Psoas muscle (tissue), 8 donors: ENCODE data around the gene IQCM. TPM values are rescaled to one million over a fixed set of nuclear protein-coding genes. Genes with fewer than 3 reads are reported as not detected.

Experiments used
- ATAC-seq, 4 donors: fragments of 200-7000 bp; cut with Tn5 transposase; one replicate each; pipeline ENCODE4 v1.9.1; 2020; ENCODE audit warnings: moderate library complexity in 3 of 4, mild to moderate bottlenecking in 2 of 4
- DNase-seq, 2 donors: peaks; one replicate each; pipeline ENCODE4 v3.0.0-alpha.2; 2020
- H3K27ac ChIP-seq: fragments of 200-600 bp; one replicate; pipeline ENCODE4 v1.8.0; 2022
- H3K27me3 ChIP-seq, 3 donors: fragments of 200-600 bp in 1 of 3; one replicate each; pipeline versions ENCODE4 v1.6.1 to v1.8.0; 2013 to 2022; ENCODE audit warnings: low read length in 2 of 3, mild to moderate bottlenecking in 2 of 3, moderate library complexity in 1 of 3; ENCODE audit not compliant: insufficient read depth in 3 of 3
- H3K36me3 ChIP-seq, 2 donors: fragments of 200-600 bp in 1 of 2; one replicate each; pipeline versions ENCODE4 v1.6.1 to v1.8.0; 2013 to 2022; ENCODE audit warnings: low read depth in 1 of 2, mild to moderate bottlenecking in 1 of 2, moderate library complexity in 1 of 2; ENCODE audit not compliant: insufficient read depth in 1 of 2
- H3K4me1 ChIP-seq: fragments of 200-600 bp; one replicate; pipeline ENCODE4 v1.8.0; 2022
- H3K4me3 ChIP-seq: fragments of 200-600 bp; one replicate; pipeline ENCODE4 v1.8.0; 2022; ENCODE audit warnings: mild to moderate bottlenecking
- H3K9me3 ChIP-seq: fragments of 200-600 bp; one replicate; pipeline ENCODE4 v1.8.0; 2022
- CTCF ChIP-seq: fragments of 200-600 bp; IDR thresholded peaks from one replicate; pipeline ENCODE4 v1.8.0; 2022; ENCODE audit warnings: antibody characterized with exemption
- WGBS, 3 donors: extraction: QIAGEN DNeasy Blood & Tissue Kit; methylation state at CpG; one replicate each; pipeline versions ENCODE4 v1.1.6 to v1.1.7; 2013; 5-methylcytosine and 5-hydroxymethylcytosine counted together
- intact Hi-C, 2 donors: fragments of 100-400 bp; cut with DNase I; formaldehyde crosslinking; loops; one replicate each; pipeline versions ENCODE4 v1.11.0 to v1.14.2; 2022
- long read RNA-seq, 2 donors: library from polyadenylated mRNA; unstranded; transcript quantifications; one replicate each; pipeline ENCODE4 v2.0.0, GENCODE V29; 2021
- polyA plus RNA-seq, 3 donors: library from polyadenylated mRNA; stranded (reverse); fragments of 200-250 nt; gene quantifications; one replicate each; pipeline ENCODE4 v1.2.3, GENCODE V29; 2013
- total RNA-seq, 4 donors: library from RNA; stranded (reverse); fragmentation: NEBNext Ultra II Directional in 2 of 4; extraction: Animal tissue kit (Norgen Biotek cat#: 25700) in 2 of 4; gene quantifications; one replicate each; pipeline versions ENCODE4 v1.2.1 to v1.2.4, GENCODE V29; 2021 to 2023
- donor health status: healthy with polysubstance abuse.
- donor health status: DM: no; HTN: no; CAD: no; lungs with moderate emphysema.
- donor health status: Bipolar disorder and iron deficiency.
- donor health status: healthy.
- donor health status: DM: yes; HTN: yes; CAD: no.
- donor health status: DM: no; HTN: no; CAD: no.
- donor health status: DM: no; HTN: no; CAD: no.
- donor health status: DM: yes; HTN: yes; CAD: no.

Gene IQCM
- total RNA-seq (1 to 10 TPM in 1 of 4 donors, not detected in 3; 1.1 TPM), polyA plus RNA-seq (not detected)
- long read RNA-seq, donor 1 = 0 reads
- long read RNA-seq, donor 2 = 0 reads

- ATAC-seq (no peak), DNase-seq (no peak)
- 63 to 93% (median 69%) methylated on average over 1 of the region's 1 CpG for WGBS, 3 donors
Observed at GRCh38 chr4:149815743-149816142, at the start of gene IQCM. IQCM (minus strand) TSS chr4:149815843; CDS start chr4:149742691, 73,152 bp downstream.

GRCh38 chr4:149857446-149857845, 41.8 kb upstream of the IQCM start:
- WGBS, 3 donors = 89 to 92% (median 91%) methylated on average over 3 of the region's 3 CpGs
- no peak overlapping the region for H3K4me3 ChIP-seq
- intact Hi-C loops = no loop called here
- no peaks in the 10 kb centered on the region for H3K4me1 ChIP-seq
- H3K27ac ChIP-seq = no peak overlapping the region
- H3K9me3 ChIP-seq = no peaks in the 10 kb centered on the region
- ATAC-seq = no peak
- no peak for TF ChIP-seq CTCF
- DNase-seq = no peak
- no peaks in the 10 kb centered on the region for H3K27me3 ChIP-seq
- no peaks in the 10 kb centered on the region for H3K36me3 ChIP-seq

More at GRCh38 chr4:149815743-149816142, at the start of gene IQCM:
- no peaks in the 10 kb centered on the region for H3K36me3 ChIP-seq
- H3K27ac ChIP-seq = no peak within 1 kb of the TSS
- TF ChIP-seq CTCF = no peak
- H3K9me3 ChIP-seq = no peaks in the 10 kb centered on the region
- no peak within 1 kb of the TSS for H3K4me3 ChIP-seq
- H3K4me1 ChIP-seq = no peaks in the 10 kb centered on the region
- no peaks in the 10 kb centered on the region for H3K27me3 ChIP-seq
- intact Hi-C loops = no loop called here

- intact Hi-C loops = no loop called here
- ATAC-seq (no peak), DNase-seq (no peak)
- Histone ChIP-seq H3K4me1 (no peaks in the 10 kb centered on the region), H3K27me3 (no peaks in the 10 kb centered on the region), H3K4me3 (no peak overlapping the region), H3K27ac (no peak overlapping the region), H3K36me3 (no peaks in the 10 kb centered on the region), H3K9me3 (no peaks in the 10 kb centered on the region)
- TF ChIP-seq CTCF = no peak
Observed at GRCh38 chr4:149845743-149846142, 30.1 kb upstream of the IQCM start.

GRCh38 chr4:149841686-149842085, 26.0 kb upstream of the IQCM start:
- no peaks in the 10 kb centered on the region for H3K27me3 ChIP-seq
- 68 to 79% (median 70%) methylated on average over 1 of the region's 1 CpG for WGBS, 3 donors
- no peaks in the 10 kb centered on the region for H3K36me3 ChIP-seq
- DNase-seq = no peak
- no peak for TF ChIP-seq CTCF
- intact Hi-C loops = no loop called here
- H3K9me3 ChIP-seq = no peaks in the 10 kb centered on the region
- no peaks in the 10 kb centered on the region for H3K4me1 ChIP-seq
- H3K4me3 ChIP-seq = no peak overlapping the region
- no peak for ATAC-seq
- H3K27ac ChIP-seq = no peak overlapping the region

- ATAC-seq = no peak
- H3K4me1 ChIP-seq = no peaks in the 10 kb centered on the region
- DNase-seq = no peak
- intact Hi-C loops = no loop called here
- TF ChIP-seq CTCF = no peak
- H3K36me3 ChIP-seq = no peaks in the 10 kb centered on the region
- no peak overlapping the region for H3K4me3 ChIP-seq
- H3K27ac ChIP-seq = no peak overlapping the region
- WGBS, 3 donors = 87 to 94% (median 94%) methylated on average over 1 of the region's 1 CpG
- H3K9me3 ChIP-seq = no peaks in the 10 kb centered on the region
- no peaks in the 10 kb centered on the region for H3K27me3 ChIP-seq
Observed at GRCh38 chr4:149838036-149838435, 22.4 kb upstream of the IQCM start.
